GM12878 (cell line): ENCODE results near the gene PTPRD.

Source experiments
- CBX5 ChIP-seq: sonication (generic); IDR thresholded peaks from 2 replicates; pipeline ENCODE4 v1.6.1; 2016; ENCODE audit warnings: low read depth, moderate library complexity, mild to moderate bottlenecking, inconsistent platforms
- CTCF ChIP-seq, 3 experiments: IDR thresholded peaks in 2 of 3; conservative IDR thresholded peaks in 1 of 3; 2 replicates each; pipeline ENCODE4 v1.5.1; 2011; ENCODE audit warnings: low read depth in 3 of 3, low read length in 3 of 3, mild to moderate bottlenecking in 3 of 3, control low read depth in 2 of 3, moderate library complexity in 2 of 3, inconsistent platforms in 1 of 3, mixed read lengths in 1 of 3; ENCODE audit not compliant: control insufficient read depth in 2 of 3, insufficient read depth in 1 of 3; ENCODE audit errors: extremely low read depth in 1 of 3
- EP300 ChIP-seq, 2 experiments: fragments of 150-350 bp in 1 of 2; IDR thresholded peaks; 2 replicates each; pipeline ENCODE4 v1.6.1; 2011 to 2012; ENCODE audit warnings: low read depth in 2 of 2, low read length in 2 of 2, borderline replicate concordance in 1 of 2, improper control_type of control experiment in 1 of 2, inconsistent platforms in 1 of 2; ENCODE audit not compliant: control insufficient read depth in 1 of 2
- EZH2 ChIP-seq: IDR thresholded peaks from 2 replicates; pipeline ENCODE4 v1.6.1; 2012; ENCODE audit warnings: low read depth, mild to moderate bottlenecking, control low read depth, inconsistent platforms, low read length, borderline replicate concordance; ENCODE audit not compliant: control insufficient read depth
- KDM1A ChIP-seq: fragments of 200-600 bp; sonication (generic); IDR thresholded peaks from 2 replicates; pipeline ENCODE4 v1.6.1; 2016; ENCODE audit warnings: borderline replicate concordance
- NFIC ChIP-seq: IDR thresholded peaks from 2 replicates; pipeline ENCODE4 v1.6.1; 2012; ENCODE audit warnings: low read depth, mild to moderate bottlenecking, inconsistent platforms, low read length, moderate library complexity
- SIX5 ChIP-seq: IDR thresholded peaks from 2 replicates; pipeline ENCODE4 v1.6.1; 2011; ENCODE audit warnings: mild to moderate bottlenecking, low read depth, low read length, moderate library complexity; ENCODE audit not compliant: severe bottlenecking
- SMC3 ChIP-seq: IDR thresholded peaks from 2 replicates; pipeline ENCODE4 v1.6.1; 2011; ENCODE audit warnings: low read length, improper control_type of control experiment, borderline replicate concordance
- TARDBP ChIP-seq: IDR thresholded peaks from 2 replicates; pipeline ENCODE4 v1.6.1; 2016; ENCODE audit warnings: borderline replicate concordance
- USF1 ChIP-seq: IDR thresholded peaks from 2 replicates; pipeline ENCODE4 v1.6.1; 2011; ENCODE audit warnings: borderline replicate concordance, low read depth, mild to moderate bottlenecking, moderate library complexity, mixed read lengths, low read length; ENCODE audit not compliant: insufficient read depth; ENCODE audit errors: extremely low read length
- ZBED1 ChIP-seq: IDR thresholded peaks from 2 replicates; pipeline ENCODE4 v1.6.1; 2016; ENCODE audit warnings: borderline replicate concordance
- ZBTB33 ChIP-seq: fragments of 450-650 bp; IDR thresholded peaks from 2 replicates; pipeline ENCODE4 v1.6.1; 2017; ENCODE audit warnings: mild to moderate bottlenecking
- ZNF274 ChIP-seq: IDR thresholded peaks from one replicate; pipeline ENCODE4 v1.8.0; 2011; ENCODE audit not compliant: insufficient read length, insufficient read depth

- TF ChIP-seq CTCF (IDR thresholded peaks at IDR 0.05 in 2 of 3, conservative IDR thresholded peaks at IDR 0.05 in 1 of 3; ENCODE audit: control insufficient read depth in 2 of 3, extremely low read depth in 1 of 3, insufficient read depth in 1 of 3, low read depth in 3 of 3, low read length in 3 of 3) (no peak), SMC3 (no peak), EZH2 (no peak), KDM1A (no peak), EP300 (IDR thresholded peaks at IDR 0.05; ENCODE audit: borderline replicate concordance in 1 of 2, control insufficient read depth in 1 of 2, low read depth in 2 of 2, low read length in 2 of 2) (no peak), NFIC (no peak), ZNF274 (no peak), USF1 (no peak), TARDBP (no peak), SIX5 (no peak), ZBED1 (no peak), ZBTB33 (no peak), CBX5 (no peak)
Observed at GRCh38 chr9:8890695-8891094, 1722.1 kb downstream of the PTPRD start.
